Activated T-helper 2 cell treated with anti-CD3 and anti-CD28 coated beads, Interferon-gamma antibody, Interleukin-2, Interleukin-4, amounts not matched to agents 10 μg/mL and 5 μg/mL and 100 μg/mL, durations not matched to agents 14 hours and 24 hours and 36 hours (primary cell): ENCODE results near the gene CIAO3. TPM values are rescaled to one million over a fixed set of nuclear protein-coding genes. Genes with fewer than 3 reads are reported as not detected.

Experiments
- DNase-seq: peaks from one replicate; pipeline ENCODE4 v3.0.0; 2021; ENCODE audit warnings: low spot score
- H3K27ac Mint-ChIP-seq: one replicate; pipeline ENCODE4 v1.8.0; 2021; ENCODE audit warnings: mixed read lengths
- H3K27me3 Mint-ChIP-seq: one replicate; pipeline ENCODE4 v1.8.0; 2021; ENCODE audit warnings: low read depth, mixed read lengths
- H3K36me3 Mint-ChIP-seq: one replicate; pipeline ENCODE4 v1.8.0; 2021; ENCODE audit warnings: low read depth, mixed read lengths
- H3K4me1 Mint-ChIP-seq: one replicate; pipeline ENCODE4 v1.8.0; 2021; ENCODE audit warnings: low read depth, mixed read lengths
- H3K4me3 Mint-ChIP-seq: one replicate; pipeline ENCODE4 v1.8.0; 2021; ENCODE audit warnings: low read depth, mild to moderate bottlenecking, moderate library complexity, mixed read lengths
- H3K9me3 Mint-ChIP-seq: one replicate; pipeline ENCODE4 v1.8.0; 2021; ENCODE audit warnings: mixed read lengths
- intact Hi-C: fragments of 100-400 bp; cut with micrococcal nuclease; formaldehyde crosslinking; loops from one replicate; pipeline ENCODE4 v1.15.1; 2023
- total RNA-seq: library from RNA; stranded (reverse); gene quantifications from 2 replicates; pipeline ENCODE4 v1.2.3, GENCODE V29; 2022

Gene CIAO3
- 42.8 and 43.4 TPM in 2 replicates for total RNA-seq

DNA sequence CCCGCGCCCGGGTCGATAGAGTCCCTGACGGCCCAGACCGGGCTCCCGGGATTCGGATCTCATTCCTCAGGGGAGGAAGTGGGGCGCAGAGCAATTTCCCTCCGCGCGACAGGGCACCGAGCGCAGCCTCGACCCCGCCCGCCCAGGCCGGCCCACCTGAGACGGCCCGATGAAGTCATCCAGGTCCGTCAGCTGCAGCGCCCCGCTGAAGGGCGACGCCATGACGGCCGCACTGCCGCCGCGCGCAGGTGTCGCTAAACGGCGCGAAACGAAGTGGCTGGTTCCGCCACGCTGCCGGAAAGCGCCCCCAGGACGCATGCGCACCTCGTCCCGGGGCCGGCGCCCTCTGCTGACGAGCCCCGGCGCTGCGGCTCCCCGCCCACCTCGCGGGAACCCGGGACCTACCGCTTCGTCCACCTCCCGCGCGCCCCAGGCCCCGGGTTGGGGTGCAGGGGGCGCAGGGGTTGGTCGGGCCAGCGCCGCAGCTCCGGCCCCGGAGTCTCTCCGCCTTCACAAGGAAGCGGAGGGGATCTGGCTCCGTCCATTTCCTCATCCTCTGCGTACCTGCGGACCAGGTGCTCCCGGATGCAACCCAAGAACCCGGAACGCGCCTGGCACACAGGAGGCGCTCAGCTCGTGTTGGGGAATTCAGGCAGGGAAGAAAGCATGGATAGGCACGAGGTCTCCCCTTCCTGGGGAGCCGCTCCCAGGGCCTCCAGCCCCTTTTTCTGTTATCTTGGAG is at the start of gene CIAO3:
TSS of gene CIAO3 (minus strand) at position 234 of the 742 bp plus-strand sequence. CDS start at position 222, 12 bp downstream.
- intact Hi-C loops: loop anchor here (1.0 to 5.0 kb wide), 2 partner anchors 21 to 46 kb away; partner anchors contain the start of genes CHTF18 and RPUSD1
- no peaks in the 10 kb centered on the region for H3K27me3 Mint-ChIP-seq
- peak; percentile 91 for DNase-seq
- no peaks in the 10 kb centered on the region for H3K9me3 Mint-ChIP-seq
- peak within 1 kb of the TSS; percentile 79 for H3K4me3 Mint-ChIP-seq
- peak within 1 kb of the TSS; percentile 62 for H3K27ac Mint-ChIP-seq
- peaks cover 11% of the 10 kb centered on the region for H3K4me1 Mint-ChIP-seq
- peaks cover 16% of the 10 kb centered on the region for H3K36me3 Mint-ChIP-seq

DNA sequence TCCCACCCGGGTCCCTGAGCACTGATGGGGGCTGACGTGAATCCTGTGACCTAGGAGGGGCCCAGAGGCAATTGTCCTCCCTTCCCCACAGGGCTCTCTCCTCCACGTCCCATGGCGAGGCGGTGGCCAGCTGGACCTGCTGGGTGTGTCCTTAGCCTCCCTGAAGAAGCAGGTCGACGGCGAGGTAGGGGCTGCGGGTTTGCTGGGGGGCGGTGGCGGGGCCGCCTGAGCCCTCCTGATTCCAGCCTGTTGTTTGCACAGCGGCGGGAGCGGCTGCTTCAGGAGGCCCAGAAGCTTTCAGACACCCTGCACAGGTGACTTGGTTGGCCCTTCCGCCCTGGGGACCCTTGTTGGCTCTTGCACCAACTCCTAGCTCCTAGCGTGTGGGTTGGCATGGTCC is 49.3 kb upstream of the CIAO3 start:
- Mint-ChIP-seq H3K36me3 (peaks cover 18% of the 10 kb centered on the region), H3K27ac (no peak overlapping the region), H3K9me3 (no peaks in the 10 kb centered on the region), H3K27me3 (no peaks in the 10 kb centered on the region), H3K4me3 (peak overlapping the region; percentile 75), H3K4me1 (peaks cover 5% of the 10 kb centered on the region)
- DNase-seq: no peak
- intact Hi-C loops: no loop called here

DNA sequence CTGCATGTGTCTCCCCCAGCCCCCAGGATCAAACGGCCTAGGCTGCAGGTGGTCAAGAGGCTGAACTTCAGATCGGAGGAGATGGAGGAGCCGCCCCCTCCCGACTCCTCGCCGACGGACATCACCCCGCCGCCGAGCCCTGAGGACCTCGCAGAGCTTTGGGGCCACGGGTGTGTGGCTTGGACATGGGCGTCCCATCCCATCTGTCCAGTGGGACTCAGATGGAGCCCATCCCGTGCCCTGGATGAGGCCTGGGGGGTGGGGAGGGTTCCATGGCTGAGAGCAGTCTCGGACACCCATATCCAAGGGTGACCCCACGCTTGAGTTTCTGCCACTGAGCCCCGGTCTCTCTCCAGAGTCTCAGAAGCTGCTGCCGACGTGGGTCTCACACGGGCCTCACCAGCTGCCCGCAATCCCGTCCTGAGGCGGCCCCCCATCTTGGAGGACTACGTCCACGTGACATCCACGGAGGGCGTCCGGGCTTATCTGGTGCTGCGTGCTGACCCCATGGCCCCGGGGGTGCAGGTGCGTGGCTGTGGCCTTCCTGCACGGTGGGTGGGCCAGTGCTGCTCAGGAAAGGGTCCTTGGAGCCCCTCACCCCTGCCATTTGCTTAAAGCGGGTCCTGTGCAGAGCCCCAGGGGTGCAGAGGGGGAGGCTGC is 48.5 kb upstream of the CIAO3 start:
- no peaks in the 10 kb centered on the region for H3K9me3 Mint-ChIP-seq
- no peak for DNase-seq
- H3K4me1 Mint-ChIP-seq: peaks cover 5% of the 10 kb centered on the region
- no peak overlapping the region for H3K27ac Mint-ChIP-seq
- peaks cover 23% of the 10 kb centered on the region for H3K36me3 Mint-ChIP-seq
- H3K27me3 Mint-ChIP-seq: no peaks in the 10 kb centered on the region
- peak overlapping the region; percentile 56 for H3K4me3 Mint-ChIP-seq
- intact Hi-C loops: loop anchor here (5.0 kb wide), 1 partner anchor 47 kb away; the partner anchor contains the start of gene CIAO3

DNA sequence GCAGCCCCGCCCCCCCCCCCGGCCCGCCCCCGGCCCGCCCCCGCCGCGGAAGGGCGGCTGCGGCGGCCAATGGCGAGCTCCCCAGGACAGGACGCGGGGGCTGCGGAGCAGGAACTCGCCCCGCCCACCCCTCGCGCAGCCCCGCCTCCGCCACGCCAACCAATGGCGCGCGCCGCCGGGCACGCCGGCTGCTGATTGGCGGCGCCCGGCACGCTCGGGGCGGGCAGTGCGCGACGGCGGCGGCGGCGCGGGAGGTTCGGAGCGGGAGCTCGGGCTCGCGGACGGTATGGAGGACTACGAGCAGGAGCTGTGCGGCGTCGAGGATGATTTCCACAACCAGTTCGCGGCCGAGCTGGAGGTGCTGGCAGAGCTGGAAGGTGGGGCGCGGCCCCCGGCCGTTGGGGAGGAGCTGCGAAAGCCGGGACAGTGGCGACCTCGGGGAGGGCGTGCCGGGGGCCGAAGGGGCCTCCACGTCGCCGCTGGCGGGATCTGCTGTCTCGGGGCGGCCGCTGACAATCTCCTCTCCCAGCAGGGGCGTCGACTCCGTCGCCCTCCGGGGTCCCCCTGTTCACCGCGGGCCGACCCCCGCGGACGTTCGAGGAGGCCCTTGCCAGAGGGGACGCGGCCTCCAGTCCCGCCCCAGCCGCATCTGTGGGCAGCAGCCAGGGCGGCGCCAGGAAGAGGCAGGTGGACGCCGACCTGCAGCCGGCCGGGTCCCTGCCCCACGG is 47.8 kb upstream of the CIAO3 start, which contains the start of gene CHTF18:
TSS of gene CHTF18 (plus strand) at position 222 of the 728 bp plus-strand sequence. CDS start at position 287, 65 bp downstream.
- Mint-ChIP-seq H3K4me1 (peaks cover 5% of the 10 kb centered on the region), H3K4me3 (peak within 1 kb of the TSS; percentile 86), H3K9me3 (no peaks in the 10 kb centered on the region), H3K27ac (peak within 1 kb of the TSS; percentile 68), H3K27me3 (no peaks in the 10 kb centered on the region), H3K36me3 (peaks cover 23% of the 10 kb centered on the region)
- intact Hi-C loops: loop anchor here (5.0 kb wide), 1 partner anchor 46 kb away; the partner anchor contains the start of gene CIAO3
- DNase-seq: peak; percentile 92

DNA sequence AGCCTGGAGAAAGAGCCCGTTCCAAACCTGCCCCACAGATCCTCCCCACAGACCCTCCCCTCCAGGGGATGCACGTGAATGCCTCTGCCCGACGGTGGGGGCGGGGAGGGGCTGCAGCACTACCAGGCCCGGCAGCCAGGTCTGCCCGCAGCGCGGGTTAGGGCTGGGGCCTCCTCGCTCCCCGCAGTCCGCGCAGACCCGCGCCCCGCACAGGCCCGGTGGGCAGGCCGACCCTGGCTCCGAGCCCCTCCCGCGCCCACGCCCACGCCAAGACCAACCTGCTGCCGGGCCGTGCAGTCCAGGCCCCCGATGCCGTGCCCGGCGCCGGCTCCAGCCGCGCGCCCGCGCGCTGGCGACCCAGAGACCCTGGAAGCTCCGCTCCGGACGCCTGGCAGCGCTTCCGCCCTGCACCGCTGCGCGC is 47.2 kb upstream of the CIAO3 start, which contains the start of gene RPUSD1:
TSS of gene RPUSD1 (minus strand) at position 404 of the 421 bp plus-strand sequence. CDS start 644 bp downstream, outside the sequence.
- Mint-ChIP-seq H3K36me3 (peaks cover 23% of the 10 kb centered on the region), H3K4me3 (peak within 1 kb of the TSS; percentile 86), H3K9me3 (no peaks in the 10 kb centered on the region), H3K4me1 (peaks cover 5% of the 10 kb centered on the region), H3K27me3 (no peaks in the 10 kb centered on the region), H3K27ac (peak within 1 kb of the TSS; percentile 68)
- intact Hi-C loops: loop anchor here (5.0 kb wide), 1 partner anchor 46 kb away; the partner anchor contains the start of gene CIAO3
- no peak for DNase-seq

DNA sequence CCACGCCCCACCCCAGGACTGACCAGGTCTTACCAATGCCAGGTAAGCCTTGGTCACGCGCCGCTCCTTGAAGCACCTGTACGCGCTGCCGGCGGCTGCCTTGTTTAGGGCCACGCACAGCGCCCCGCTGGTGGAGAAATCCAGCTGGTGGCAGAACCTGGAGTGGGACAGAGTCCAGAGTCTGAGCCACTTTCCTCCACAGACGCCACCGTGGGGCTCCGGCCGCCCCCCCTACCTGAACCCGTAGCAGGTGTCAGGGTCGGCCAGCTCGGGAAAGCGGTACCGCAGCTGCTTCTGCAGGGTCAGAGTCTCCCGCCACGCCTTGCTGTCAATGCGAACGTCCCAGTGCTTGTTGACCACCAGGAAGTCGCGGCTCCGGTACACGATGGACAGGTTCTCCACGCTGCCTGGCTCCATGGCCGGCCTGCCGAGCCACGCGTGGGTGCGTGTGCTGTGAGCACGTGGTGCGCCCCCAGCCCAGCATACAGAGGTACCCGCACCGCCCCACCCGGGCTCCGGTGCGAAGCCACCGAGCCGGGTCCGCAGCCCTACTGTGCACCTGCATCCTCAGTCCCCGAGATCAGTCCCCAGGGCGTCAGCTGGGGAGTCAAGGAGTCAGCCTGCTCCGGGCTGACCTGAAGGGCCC is 46.6 kb upstream of the CIAO3 start:
- Mint-ChIP-seq H3K27ac (peak overlapping the region; percentile 68), H3K4me1 (peaks cover 5% of the 10 kb centered on the region), H3K4me3 (peak overlapping the region; percentile 86), H3K27me3 (no peaks in the 10 kb centered on the region), H3K36me3 (peaks cover 23% of the 10 kb centered on the region), H3K9me3 (no peaks in the 10 kb centered on the region)
- intact Hi-C loops: loop anchor here (5.0 kb wide), 1 partner anchor 45 kb away; the partner anchor contains the start of gene CIAO3
- DNase-seq: no peak

DNA sequence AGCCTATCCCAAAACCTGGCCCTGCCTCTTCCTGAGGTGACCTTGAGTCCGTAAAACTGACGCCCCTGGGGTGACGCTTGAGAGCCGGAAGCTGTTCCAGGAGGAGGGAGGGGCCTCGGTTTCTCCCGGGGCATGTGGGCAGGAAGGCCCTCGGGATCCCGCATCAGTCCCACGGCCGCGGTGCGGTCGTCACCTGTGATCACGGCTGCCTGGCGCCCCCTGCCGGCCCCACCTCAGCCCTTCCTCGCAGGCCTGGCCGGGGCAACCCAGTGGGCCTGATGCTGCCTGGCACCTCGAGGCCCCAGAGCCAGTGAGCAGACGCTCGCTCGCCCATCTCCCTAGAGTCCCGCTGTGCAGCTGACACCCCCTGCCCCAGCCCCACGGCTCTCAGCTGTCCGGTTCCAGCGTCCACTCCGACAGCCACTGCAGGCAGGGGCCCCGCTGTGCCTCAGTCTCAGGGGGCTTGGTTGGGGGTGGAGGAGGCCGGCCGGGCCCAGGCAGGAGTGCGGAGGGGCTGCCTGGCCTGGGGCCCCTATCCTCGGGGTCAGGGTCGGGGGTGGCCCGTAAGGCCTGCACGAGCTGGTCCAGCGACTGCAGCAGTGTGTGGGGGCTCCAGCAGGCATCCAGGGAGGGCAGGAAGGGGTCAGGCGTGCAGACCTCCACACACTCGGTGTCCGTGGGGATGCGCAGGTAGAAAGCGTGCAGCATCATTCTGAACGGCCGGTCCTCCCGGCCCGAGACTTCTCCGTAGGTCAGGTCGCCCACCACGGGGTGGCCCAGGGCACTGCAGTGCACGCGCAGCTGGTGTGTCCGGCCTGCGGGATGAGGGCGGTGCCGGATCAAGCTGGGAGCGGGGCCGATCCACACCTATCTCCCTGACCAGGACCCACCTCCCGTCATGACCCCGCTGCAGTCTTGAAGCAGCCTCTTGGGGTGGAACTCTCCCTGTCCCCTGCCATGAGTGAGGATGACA is 45.1 kb upstream of the CIAO3 start:
- intact Hi-C loops: loop anchor here (1.0 to 5.0 kb wide), 2 partner anchors 44 to 75 kb away; partner anchors contain the start of gene CIAO3
- H3K27me3 Mint-ChIP-seq: no peaks in the 10 kb centered on the region
- H3K4me3 Mint-ChIP-seq: peak overlapping the region; percentile 72
- H3K27ac Mint-ChIP-seq: no peak overlapping the region
- peaks cover 5% of the 10 kb centered on the region for H3K4me1 Mint-ChIP-seq
- H3K9me3 Mint-ChIP-seq: no peaks in the 10 kb centered on the region
- DNase-seq: peak; percentile 65
- peaks cover 12% of the 10 kb centered on the region for H3K36me3 Mint-ChIP-seq

DNA sequence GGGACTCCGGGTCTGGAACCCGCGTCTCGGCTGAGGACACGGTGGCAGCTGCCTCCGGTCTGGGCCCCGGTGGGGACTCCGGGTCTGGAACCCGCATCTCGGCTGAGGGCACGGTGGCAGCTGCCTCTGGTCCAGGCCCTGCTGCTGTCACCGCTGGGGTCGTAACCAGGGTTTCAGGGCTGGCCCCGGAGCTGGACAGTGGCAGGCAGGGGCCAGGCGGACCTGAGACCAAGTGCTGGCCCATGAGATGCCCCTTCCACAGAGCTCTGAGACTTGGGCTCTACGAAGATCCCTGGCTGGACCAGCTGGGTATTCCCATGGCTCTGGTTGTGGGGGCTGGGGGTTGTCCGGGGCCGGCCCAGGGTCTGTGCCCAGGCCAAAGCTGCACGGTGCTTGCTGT is 43.6 kb upstream of the CIAO3 start:
- intact Hi-C loops: no loop called here
- DNase-seq: no peak
- Mint-ChIP-seq H3K36me3 (peaks cover 12% of the 10 kb centered on the region), H3K4me1 (peaks cover 2% of the 10 kb centered on the region), H3K4me3 (no peak overlapping the region), H3K9me3 (no peaks in the 10 kb centered on the region), H3K27me3 (no peaks in the 10 kb centered on the region), H3K27ac (no peak overlapping the region)

DNA sequence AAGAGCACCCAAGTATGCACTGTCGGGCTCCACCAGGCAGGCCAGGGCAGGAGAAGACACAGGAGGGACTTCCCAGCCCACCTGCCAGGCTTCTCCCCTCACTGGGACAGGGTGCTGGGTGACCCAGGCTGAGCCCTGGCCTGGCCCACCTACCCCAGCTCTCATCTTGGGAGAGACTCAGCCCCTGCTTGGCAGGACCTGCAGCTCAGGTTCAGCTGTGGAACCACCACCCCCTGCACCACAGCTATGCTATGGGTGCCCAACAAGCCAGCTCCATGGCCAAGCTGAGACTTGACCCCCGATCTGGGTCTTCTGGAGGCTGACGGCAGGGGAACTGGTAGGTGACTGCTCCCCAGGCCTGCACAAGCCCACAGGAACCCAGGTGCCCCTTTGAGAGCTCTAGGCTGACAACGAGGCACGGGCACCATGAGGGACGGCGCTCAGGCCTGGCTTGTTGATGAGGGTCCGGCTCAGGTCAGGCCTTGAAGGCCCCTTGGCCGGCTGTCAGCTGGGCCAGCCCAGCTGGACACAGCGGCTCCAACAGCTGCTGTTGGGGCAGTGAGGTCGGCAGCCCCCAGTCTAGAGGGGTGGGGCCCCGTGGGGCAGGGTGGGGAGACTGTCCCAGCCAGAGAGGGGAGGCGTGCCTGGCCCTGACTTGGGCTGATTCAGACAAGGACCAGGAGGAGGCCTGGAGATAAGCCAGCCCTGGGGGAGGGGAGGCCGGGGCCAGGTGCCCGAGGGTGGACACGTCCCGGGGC is 42.8 kb upstream of the CIAO3 start:
- Mint-ChIP-seq H3K27ac (no peak overlapping the region), H3K9me3 (no peaks in the 10 kb centered on the region), H3K4me1 (peaks cover 2% of the 10 kb centered on the region), H3K36me3 (peaks cover 12% of the 10 kb centered on the region), H3K4me3 (no peak overlapping the region), H3K27me3 (no peaks in the 10 kb centered on the region)
- intact Hi-C loops: no loop called here
- no peak for DNase-seq

DNA sequence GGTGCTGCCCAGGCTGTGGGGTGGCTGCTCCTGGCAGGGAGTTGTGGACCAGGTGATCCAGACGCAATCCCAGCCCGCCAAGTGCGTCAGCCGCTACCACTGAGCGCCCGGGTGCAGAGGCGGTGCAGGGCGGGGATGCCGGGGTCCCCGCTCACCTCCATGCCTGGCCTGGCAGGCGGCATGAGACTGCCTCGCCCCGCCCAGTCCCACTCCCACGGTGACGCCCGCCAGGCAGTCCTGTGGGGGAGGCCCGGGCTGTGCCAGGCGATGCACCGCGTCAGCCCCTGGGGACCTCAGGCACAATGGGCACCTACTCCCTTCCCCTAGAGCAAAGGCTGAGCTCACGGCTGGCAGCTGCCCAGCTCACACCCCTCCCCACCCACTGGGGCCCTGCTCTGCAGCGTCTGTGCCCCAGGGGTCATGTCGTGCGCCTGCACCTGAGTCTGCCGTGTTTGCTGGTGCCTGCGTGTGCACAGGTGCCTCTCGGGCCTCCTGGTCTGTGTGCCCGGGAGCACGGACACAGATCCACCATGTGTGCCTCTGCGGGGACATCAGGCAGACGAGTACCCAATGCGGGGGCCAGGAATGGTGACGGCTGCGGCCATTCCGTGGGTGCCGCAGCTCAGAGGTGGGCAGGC is 42.1 kb upstream of the CIAO3 start:
- Mint-ChIP-seq H3K4me3 (no peak overlapping the region), H3K27me3 (no peaks in the 10 kb centered on the region), H3K9me3 (no peaks in the 10 kb centered on the region), H3K27ac (no peak overlapping the region), H3K36me3 (peaks cover 12% of the 10 kb centered on the region), H3K4me1 (peaks cover 2% of the 10 kb centered on the region)
- intact Hi-C loops: no loop called here
- DNase-seq: no peak
